HepG2 (cell line): Measurements from ENCODE around the gene WWP2. TPM values are rescaled to one million over a fixed set of nuclear protein-coding genes. Genes with fewer than 3 reads are reported as not detected.

Experiments
- CBX1 ChIP-seq: IDR thresholded peaks from one replicate; pipeline ENCODE4 v1.6.1; 2016; ENCODE audit warnings: antibody characterized with exemption, low read depth
- HDAC6 ChIP-seq: fragments of 200-600 bp; sonication (generic); IDR thresholded peaks from 2 replicates; pipeline ENCODE4 v1.7.0; 2017; ENCODE audit warnings: mild to moderate bottlenecking, antibody characterized with exemption, low read length, low read depth
- HOXA3 ChIP-seq: sonication (generic); formaldehyde crosslinking; IDR thresholded peaks from 2 replicates; pipeline ENCODE4 v1.5.0; 2020; ENCODE audit warnings: missing genetic modification reagents
- IRF9 ChIP-seq: sonication (generic); formaldehyde crosslinking; IDR thresholded peaks from 2 replicates; pipeline ENCODE4 v1.8.0; 2022; ENCODE audit warnings: missing genetic modification reagents, mild to moderate bottlenecking, borderline replicate concordance
- KLF13 ChIP-seq: sonication (generic); formaldehyde crosslinking; IDR thresholded peaks from 2 replicates; pipeline ENCODE4 v1.4.0; 2020; ENCODE audit warnings: mild to moderate bottlenecking, missing genetic modification reagents
- MXD4 ChIP-seq: IDR thresholded peaks from 2 replicates; pipeline ENCODE4 v1.6.1; 2016; ENCODE audit warnings: mild to moderate bottlenecking, missing biosample characterization, missing genetic modification reagents
- NR2C2 ChIP-seq: sonication (generic); formaldehyde crosslinking; IDR thresholded peaks from 2 replicates; pipeline ENCODE4 v1.4.0; 2020; ENCODE audit warnings: missing genetic modification reagents, mild to moderate bottlenecking, moderate library complexity, borderline replicate concordance
- PAWR ChIP-seq: sonication (generic); formaldehyde crosslinking; IDR thresholded peaks from 2 replicates; pipeline ENCODE4 v1.4.0; 2020; ENCODE audit warnings: missing genetic modification reagents, mild to moderate bottlenecking, borderline replicate concordance
- PCBP2 ChIP-seq: fragments of 200-400 bp; formaldehyde crosslinking; optimal IDR thresholded peaks from 2 replicates; pipeline ENCODE3; 2018; ENCODE audit warnings: low read length, low read depth; ENCODE audit not compliant: poor library complexity, severe bottlenecking
- PRMT3 ChIP-seq: sonication (generic); formaldehyde crosslinking; IDR thresholded peaks from 2 replicates; pipeline ENCODE4 v1.8.1; 2022; ENCODE audit warnings: low read depth, mild to moderate bottlenecking, moderate library complexity, missing genetic modification reagents, borderline replicate concordance
- RFX5 ChIP-seq: IDR thresholded peaks from 2 replicates; pipeline ENCODE4 v1.6.1; 2011; ENCODE audit warnings: low read depth, low read length, improper control_type of control experiment
- TAF15 ChIP-seq: fragments of 200-400 bp; formaldehyde crosslinking; IDR thresholded peaks from one replicate; pipeline ENCODE4 v1.6.1; 2018; ENCODE audit warnings: mild to moderate bottlenecking, low read depth, low read length; ENCODE audit not compliant: poor library complexity, severe bottlenecking
- THRA ChIP-seq: sonication (generic); formaldehyde crosslinking; IDR thresholded peaks from 2 replicates; pipeline ENCODE4 v1.4.0; 2020; ENCODE audit warnings: missing genetic modification reagents, borderline replicate concordance
- TSC22D2 ChIP-seq: sonication (generic); formaldehyde crosslinking; IDR thresholded peaks from 2 replicates; pipeline ENCODE4 v1.5.1; 2020; ENCODE audit warnings: missing genetic modification reagents, mild to moderate bottlenecking, borderline replicate concordance
- ZFP90 ChIP-seq: sonication (generic); formaldehyde crosslinking; IDR thresholded peaks from 2 replicates; pipeline ENCODE4 v1.8.0; 2022; ENCODE audit warnings: missing genetic modification reagents, mild to moderate bottlenecking, inconsistent platforms, borderline replicate concordance
- ZNF12 ChIP-seq: sonication (generic); formaldehyde crosslinking; IDR thresholded peaks from 2 replicates; pipeline ENCODE4 v1.5.0; 2020; ENCODE audit warnings: missing genetic modification reagents
- ZNF235 ChIP-seq: sonication (generic); formaldehyde crosslinking; IDR thresholded peaks from 2 replicates; pipeline ENCODE4 v1.8.1; 2023; ENCODE audit warnings: mild to moderate bottlenecking, missing genetic modification reagents, borderline replicate concordance
- ZNF24 ChIP-seq: fragments of 450-650 bp; IDR thresholded peaks from 2 replicates; pipeline ENCODE4 v1.6.1; 2017; ENCODE audit warnings: antibody characterized with exemption, mild to moderate bottlenecking
- ZNF280B ChIP-seq: sonication (generic); formaldehyde crosslinking; IDR thresholded peaks from 2 replicates; pipeline ENCODE4 v1.5.0; 2020; ENCODE audit warnings: missing genetic modification reagents, mild to moderate bottlenecking, borderline replicate concordance
- ZNF30 ChIP-seq: sonication (generic); formaldehyde crosslinking; IDR thresholded peaks from 2 replicates; pipeline ENCODE4 v1.5.0; 2020; ENCODE audit warnings: mild to moderate bottlenecking, missing genetic modification reagents
- ZNF670 ChIP-seq: sonication (generic); formaldehyde crosslinking; IDR thresholded peaks from 2 replicates; pipeline ENCODE4 v1.8.0; 2022; ENCODE audit warnings: mild to moderate bottlenecking, missing genetic modification reagents, borderline replicate concordance
- ZNF703 ChIP-seq: sonication (generic); formaldehyde crosslinking; IDR thresholded peaks from 2 replicates; pipeline ENCODE4 v1.5.1; 2020; ENCODE audit warnings: missing genetic modification reagents, mild to moderate bottlenecking, moderate library complexity, borderline replicate concordance
- ZSCAN22 ChIP-seq: sonication (generic); formaldehyde crosslinking; IDR thresholded peaks from 2 replicates; pipeline ENCODE4 v1.4.0; 2020; ENCODE audit warnings: mild to moderate bottlenecking, missing genetic modification reagents
- polyA plus RNA-seq, 8 experiments: library from polyadenylated mRNA; depleted of rRNA in 3 of 8; stranded (reverse) in 7 of 8; unstranded in 1 of 8; fragments of >200 nt; fragmentation: Illumina TruSeq in 4 of 8; extraction: Trizol in 4 of 8; gene quantifications; 2 replicates each; pipeline versions ENCODE4 v1.2.1 to v1.2.3, GENCODE V29; 2011 to 2016; ENCODE audit warnings: low read depth in 4 of 8, missing spikeins in 1 of 8, mixed read lengths in 1 of 8; ENCODE audit not compliant: insufficient read depth in 1 of 8
- total RNA-seq, 5 experiments: library from RNA; depleted of rRNA; stranded (reverse); fragments of >200 nt; fragmentation: Illumina TruSeq; extraction: Trizol; gene quantifications; 2 replicates each; pipeline ENCODE4 v1.2.3, GENCODE V29; 2016; ENCODE audit warnings: low read depth in 1 of 5

Gene WWP2
- total and polyA plus RNA-seq, 2 of the 13 experiments (the other 11 are each of a cell fraction or from before 2014, with no cell fraction given): 11.4 to 28.2 TPM

DNA sequence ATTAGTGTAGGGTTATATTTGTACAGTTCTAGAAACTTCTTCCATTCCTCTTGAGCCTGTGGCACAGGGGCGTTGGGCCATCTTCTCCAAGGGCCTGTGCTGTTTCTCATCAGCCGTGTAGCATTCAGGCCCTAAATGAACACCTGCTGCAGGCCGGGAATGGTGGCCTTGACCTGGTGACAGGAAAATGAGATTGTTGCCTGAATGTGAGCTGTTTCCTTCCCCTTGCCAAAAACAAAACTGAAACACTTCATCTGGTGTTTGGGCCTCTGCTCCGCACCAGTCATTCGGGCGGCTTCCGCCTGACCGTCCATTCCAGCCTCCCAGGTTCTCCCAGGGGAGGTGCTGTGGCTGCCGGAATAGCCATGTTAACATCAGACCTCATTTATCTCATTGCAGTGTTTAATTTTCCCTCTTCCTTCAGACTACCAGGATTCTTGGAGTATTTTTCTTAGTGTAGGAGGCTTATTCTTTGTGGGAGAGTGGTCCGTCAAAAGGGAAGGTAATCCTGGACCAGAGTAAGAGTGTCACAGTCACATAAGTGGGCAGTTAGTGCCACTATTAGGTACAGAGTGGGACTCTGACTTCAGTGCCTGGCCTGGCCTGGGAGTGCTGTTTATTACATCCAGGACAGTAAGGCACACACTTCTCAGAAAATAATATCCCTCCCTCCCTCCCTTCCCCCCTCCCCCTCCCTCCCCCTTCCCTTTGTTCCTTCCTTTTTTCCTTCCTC is 61.9 kb downstream of the WWP2 start (continued):
- TF ChIP-seq THRA (CRISPR knock-in tag) (peak; percentile 35; the same call in 1 of the 2 replicates), ZNF30 (CRISPR knock-in tag) (no peak), PCBP2 (peak; percentile 40), TSC22D2 (CRISPR knock-in tag) (no peak), HDAC6 (no peak), NR2C2 (CRISPR knock-in tag) (no peak), TAF15 (no peak), CBX1 (no peak), ZNF280B (CRISPR knock-in tag) (no peak), HOXA3 (CRISPR knock-in tag) (peak; percentile 49; the same call in 1 of the 2 replicates), ZNF670 (CRISPR knock-in tag) (peak; percentile 62; the same call in 1 of the 2 replicates), ZNF703 (CRISPR knock-in tag) (no peak), ZFP90 (CRISPR knock-in tag) (no peak), ZSCAN22 (peak; percentile 63; the same call in 1 of the 2 replicates), ZNF235 (CRISPR knock-in tag) (peak; percentile 27; the same call in 1 of the 2 replicates), KLF13 (no peak), MXD4 (0 out of 2 replicates have a peak, but pooled peaks have one; percentile 46), RFX5 (no peak), ZNF24 (no peak), ZNF12 (CRISPR knock-in tag) (no peak), PAWR (no peak), IRF9 (CRISPR knock-in tag) (no peak), PRMT3 (CRISPR knock-in tag) (no peak)
